Activated CD4-positive, alpha-beta T cell treated with anti-CD3 and anti-CD28 coated beads, Interleukin-10, Interleukin-2, amounts not matched to agents 100 ng/mL and 50 ng/mL, durations not matched to agents 16 hours and 8 hours (primary cell): ENCODE measurements around the gene COL6A2.
"Not testable (repeated sequence)": the region's sequence is repeated elsewhere in the genome, so short reads cannot be mapped to it uniquely, and the experiment has no call there.

Experiments
- DNase-seq: peaks from one replicate; pipeline ENCODE4 v3.0.0-alpha.2; 2020

Gene COL6A2

GRCh38 chr21:46080171-46081021 is 17.5 kb upstream of the COL6A2 start:
- no peak for DNase-seq

- no peak for DNase-seq
Measured at GRCh38 chr21:46081022-46081861, 16.7 kb upstream of the COL6A2 start.

GRCh38 chr21:46081862-46082712 is 15.8 kb upstream of the COL6A2 start:
- DNase-seq = no peak

- no peak for DNase-seq
Measured at GRCh38 chr21:46082713-46082962, 15.3 kb upstream of the COL6A2 start.

GRCh38 chr21:46082963-46083790 is 14.7 kb upstream of the COL6A2 start:
- no peak for DNase-seq

GRCh38 chr21:46083791-46084561 is 13.9 kb upstream of the COL6A2 start:
- no peak for DNase-seq

- no peak for DNase-seq
Measured at GRCh38 chr21:46084709-46085108, 13.2 kb upstream of the COL6A2 start.

- not testable (repeated sequence) for DNase-seq
Measured at GRCh38 chr21:46085259-46085658, 12.7 kb upstream of the COL6A2 start.

- DNase-seq = no peak
Measured at GRCh38 chr21:46087641-46088040, 10.3 kb upstream of the COL6A2 start.

GRCh38 chr21:46088189-46088588 is 9.7 kb upstream of the COL6A2 start:
- DNase-seq = no peak

- DNase-seq = no peak
Measured at GRCh38 chr21:46089285-46089684, 8.6 kb upstream of the COL6A2 start.

- DNase-seq = no peak
Measured at GRCh38 chr21:46091118-46091517, 6.8 kb upstream of the COL6A2 start.

- no peak for DNase-seq
Measured at GRCh38 chr21:46091631-46092025, 6.3 kb upstream of the COL6A2 start.

GRCh38 chr21:46092026-46092764 is 5.7 kb upstream of the COL6A2 start:
- no peak for DNase-seq

GRCh38 chr21:46092811-46093667 is 4.9 kb upstream of the COL6A2 start:
- DNase-seq = no peak

GRCh38 chr21:46093668-46094400 is 4.1 kb upstream of the COL6A2 start:
- DNase-seq = no peak

- no peak for DNase-seq
Measured at GRCh38 chr21:46094401-46095082, 3.4 kb upstream of the COL6A2 start.

- DNase-seq = no peak
Measured at GRCh38 chr21:46095083-46095719, 2.7 kb upstream of the COL6A2 start.
